ENCODE data around the gene ENOX1.

- TF ChIP-seq CTCF (IDR thresholded peaks at IDR 0.05): no peak
- TF ChIP-seq POLR2AphosphoS5 (IDR thresholded peaks at IDR 0.05): no peak
Observed at GRCh38 chr13:43831088-43831487, 44.3 kb upstream of the ENOX1 start.
